ENCODE data around the gene RAB12. TPM values are rescaled to one million over a fixed set of nuclear protein-coding genes. Genes with fewer than 3 reads are reported as not detected.
"Not testable (repeated sequence)": the region's sequence is repeated elsewhere in the genome, so short reads cannot be mapped to it uniquely, and the experiment has no call there.

Gene RAB12
- total RNA-seq, 1 donor from 2014 or later, result 123 TPM

DNA sequence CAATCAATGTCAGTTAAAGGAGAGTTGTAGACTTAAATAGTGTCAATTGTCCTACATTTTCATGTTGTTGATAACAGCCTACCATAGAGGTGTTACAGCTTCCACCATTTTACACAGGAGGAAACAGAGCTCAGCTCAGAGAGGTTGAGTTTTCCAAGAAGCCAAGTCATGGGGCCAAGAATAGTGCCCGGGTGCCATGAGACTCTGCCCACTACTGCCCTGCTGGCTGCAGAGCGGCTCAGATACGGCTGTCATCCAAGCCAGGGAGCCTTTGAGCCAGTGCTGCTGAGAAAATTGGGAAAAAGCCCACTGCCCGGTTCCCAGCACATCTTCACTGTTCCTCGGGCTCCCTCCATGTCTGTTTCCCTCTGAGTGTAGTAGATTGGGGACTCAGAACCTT, 22.0 kb downstream of the RAB12 start:
- intact Hi-C loops (cut with DNase I), result no loop called here
- no peak for DNase-seq
- ATAC-seq (ENCODE audit: poor library complexity), result no peak

GRCh38 chr18:8632386-8632785, 23.1 kb downstream of the RAB12 start:
- no peak for DNase-seq
- no peak for ATAC-seq (ENCODE audit: poor library complexity)
- intact Hi-C loops (cut with DNase I), result no loop called here

GRCh38 chr18:8634508-8634907, 25.3 kb downstream of the RAB12 start:
- DNase-seq, result no peak
- intact Hi-C loops (cut with DNase I), result no loop called here
- ATAC-seq (ENCODE audit: poor library complexity), result no peak

DNA sequence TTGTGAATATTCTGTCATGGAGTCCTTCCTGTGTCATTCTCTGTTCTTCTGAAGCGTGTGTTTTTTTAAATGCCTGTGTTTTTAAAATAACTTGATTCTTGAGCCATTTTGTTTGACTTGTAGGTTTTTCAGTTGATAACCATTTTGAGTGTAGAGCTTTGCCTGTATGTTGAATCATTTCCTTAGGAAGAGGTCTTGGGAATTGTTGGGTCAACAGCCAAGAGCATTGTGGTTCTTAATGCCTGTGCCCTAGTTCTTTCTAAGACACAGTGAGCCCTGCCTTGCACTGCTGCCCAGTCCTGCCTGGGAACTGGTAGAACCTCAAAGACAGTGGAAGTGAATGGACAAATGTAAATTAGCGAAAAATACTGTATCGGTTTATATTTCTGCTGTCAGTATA, 25.9 kb downstream of the RAB12 start:
- intact Hi-C loops (cut with DNase I), result no loop called here
- DNase-seq (no peak), ATAC-seq (ENCODE audit: poor library complexity) (no peak)

DNA sequence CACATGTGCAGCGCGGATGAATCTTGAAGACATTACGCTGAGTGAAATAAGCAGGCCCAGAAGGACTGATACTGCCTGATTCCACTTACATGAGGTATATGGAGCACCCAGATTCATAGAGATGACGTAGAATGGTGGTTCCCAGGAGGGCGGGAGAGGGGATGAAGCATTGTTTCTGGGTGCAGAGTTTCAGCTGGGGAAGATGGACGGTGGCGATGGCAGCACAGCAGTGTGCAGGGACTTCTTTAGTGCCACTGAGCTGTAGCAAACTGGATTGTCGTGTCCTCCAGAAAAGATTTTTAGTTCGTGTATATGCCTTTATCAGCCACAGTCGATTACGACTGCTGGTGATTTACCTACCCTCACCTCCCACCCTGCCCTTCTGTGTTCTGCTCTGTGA, 30.5 kb downstream of the RAB12 start:
- ATAC-seq (ENCODE audit: poor library complexity) (no peak), DNase-seq (no peak)
- intact Hi-C loops (cut with DNase I), result no loop called here

- DNase-seq (no peak), ATAC-seq (ENCODE audit: poor library complexity) (no peak)
- intact Hi-C loops (cut with DNase I), result no loop called here
Measured at GRCh38 chr18:8643326-8643878, 34.2 kb downstream of the RAB12 start.

DNA sequence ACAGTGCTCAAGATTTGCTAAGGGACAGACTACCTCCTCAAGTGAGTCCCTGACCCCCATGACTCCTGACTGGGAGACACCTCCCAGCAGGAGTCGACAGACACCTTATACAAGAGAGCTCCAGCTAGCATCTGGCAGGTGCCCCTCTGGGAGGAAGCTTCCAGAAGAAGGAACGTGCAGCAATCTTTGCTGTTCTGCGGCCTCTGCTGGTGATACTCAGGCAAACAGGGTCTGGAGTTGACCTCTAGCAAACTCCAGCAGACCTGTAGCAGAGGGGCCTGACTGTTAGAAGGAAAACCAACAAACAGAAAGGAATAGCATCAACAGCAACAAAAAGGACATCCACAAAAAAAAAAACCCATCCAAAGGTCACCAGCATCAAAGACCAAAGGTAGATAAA, 38.1 kb downstream of the RAB12 start:
- ATAC-seq (ENCODE audit: poor library complexity); intact Hi-C loops (cut with DNase I); DNase-seq: not testable (repeated sequence)

GRCh38 chr18:8651478-8652261, 42.4 kb downstream of the RAB12 start:
- DNase-seq; intact Hi-C loops (cut with DNase I); ATAC-seq (ENCODE audit: poor library complexity): not testable (repeated sequence)

- ATAC-seq (ENCODE audit: poor library complexity), result peak; percentile 48
- no peak for DNase-seq
- intact Hi-C loops (cut with DNase I), result loop anchor here (5.0 kb wide), 1 partner anchor 328 kb away; no protein-coding TSS in a partner anchor
Measured at GRCh38 chr18:8654503-8655451, 45.5 kb downstream of the RAB12 start.

DNA sequence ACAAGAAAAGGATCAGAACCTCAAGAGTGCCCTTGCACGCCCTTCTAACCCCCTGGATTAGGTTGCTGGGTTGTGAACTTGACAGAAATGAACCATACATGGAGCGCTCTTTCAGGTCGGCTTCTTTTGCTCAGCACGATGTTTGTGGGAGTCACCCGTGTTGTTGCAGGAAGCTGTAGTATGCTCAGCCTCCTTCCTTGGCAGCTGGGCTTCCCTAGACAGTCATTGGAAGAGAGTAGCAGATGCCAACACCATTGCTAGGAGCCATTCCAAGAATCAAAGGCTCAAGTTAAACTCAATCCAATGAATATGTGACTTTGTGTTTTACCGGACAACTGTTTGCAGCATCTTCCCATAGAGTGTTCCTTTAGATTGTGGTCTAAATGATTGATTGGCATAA, 47.0 kb downstream of the RAB12 start:
- intact Hi-C loops (cut with DNase I), result loop anchor here (5.0 kb wide), 1 partner anchor 326 kb away; no protein-coding TSS in a partner anchor
- DNase-seq (no peak), ATAC-seq (ENCODE audit: poor library complexity) (no peak)

DNA sequence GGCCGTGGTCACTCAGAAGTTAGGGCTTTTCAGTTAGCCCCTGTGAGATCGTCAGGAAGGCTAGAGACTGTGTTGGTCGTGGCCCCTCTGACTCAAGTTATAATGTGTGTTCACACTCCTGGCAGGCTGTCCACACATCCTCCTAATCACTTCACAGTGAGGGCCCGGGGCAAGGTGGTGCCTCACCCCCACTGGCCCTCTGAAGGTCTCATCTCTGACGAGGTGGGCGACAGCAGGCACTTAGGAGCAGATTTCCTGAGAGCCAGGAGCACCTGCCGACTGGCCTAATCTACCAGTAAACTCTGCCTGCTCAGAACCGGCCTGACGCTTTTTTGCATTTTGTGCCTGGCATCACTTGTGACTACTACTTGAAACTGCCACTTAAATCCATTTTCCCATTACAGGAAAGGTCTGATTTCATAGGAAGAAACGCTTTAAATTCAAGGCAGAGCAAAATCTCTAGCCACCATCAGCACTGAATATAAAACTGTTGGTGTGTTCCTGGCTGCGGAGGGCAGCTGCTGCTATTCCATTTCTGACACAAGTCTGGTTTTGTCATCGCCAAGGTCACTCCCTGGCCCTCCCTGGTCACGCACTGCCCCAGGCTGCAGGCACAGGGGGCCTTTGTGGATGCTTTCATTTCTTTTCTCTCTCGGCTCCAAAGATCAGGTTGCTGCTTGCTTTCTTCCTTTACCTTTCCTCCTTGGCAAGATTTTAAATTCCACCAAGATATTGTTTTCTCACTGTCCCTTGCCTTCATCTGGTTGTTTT, 48.0 kb downstream of the RAB12 start:
- ATAC-seq (ENCODE audit: poor library complexity) (no peak), DNase-seq (no peak)
- intact Hi-C loops (cut with DNase I), result loop anchor here (5.0 kb wide), 1 partner anchor 325 kb away; no protein-coding TSS in a partner anchor

- ATAC-seq (ENCODE audit: poor library complexity) (no peak), DNase-seq (no peak)
- intact Hi-C loops (cut with DNase I), result loop anchor here (5.0 kb wide), 1 partner anchor 324 kb away; no protein-coding TSS in a partner anchor
Measured at GRCh38 chr18:8657873-8658470, 48.7 kb downstream of the RAB12 start.

- DNase-seq, result no peak
- intact Hi-C loops (cut with DNase I), result loop anchor here (5.0 kb wide), 1 partner anchor 323 kb away; no protein-coding TSS in a partner anchor
- ATAC-seq (ENCODE audit: poor library complexity), result no peak
Measured at GRCh38 chr18:8658858-8659485, 49.7 kb downstream of the RAB12 start.

GRCh38 chr18:8659609-8660242, 50.5 kb downstream of the RAB12 start:
- DNase-seq (no peak), ATAC-seq (ENCODE audit: poor library complexity) (no peak)
- intact Hi-C loops (cut with DNase I), result loop anchor here (5.0 kb wide), 1 partner anchor 323 kb away; no protein-coding TSS in a partner anchor

DNA sequence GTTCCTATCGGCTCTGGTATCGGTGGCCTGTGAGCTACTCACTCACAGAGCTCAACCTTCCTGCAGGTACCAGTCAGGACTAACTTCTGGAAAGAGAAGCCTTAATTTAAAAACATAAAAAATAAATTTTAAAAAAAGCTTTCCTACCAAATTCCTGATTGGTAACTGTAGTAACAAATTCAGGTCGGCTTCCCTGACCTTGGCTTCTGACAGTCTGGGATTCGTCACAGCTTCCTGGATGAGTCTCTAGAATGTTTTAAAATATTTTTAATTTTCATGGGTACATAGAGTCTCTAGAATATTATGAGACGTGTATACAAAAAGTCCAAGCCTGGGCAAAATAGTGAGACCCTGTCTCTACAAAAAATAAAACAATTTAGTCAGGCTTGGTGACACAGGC, 51.1 kb downstream of the RAB12 start:
- intact Hi-C loops (cut with DNase I), result no loop called here
- DNase-seq (no peak), ATAC-seq (ENCODE audit: poor library complexity) (no peak)

- intact Hi-C loops (cut with DNase I), result no loop called here
- no peak for DNase-seq
- ATAC-seq (ENCODE audit: poor library complexity), result no peak
Measured at GRCh38 chr18:8661754-8662559, 52.7 kb downstream of the RAB12 start.
